K562 (cell line): ENCODE measurements around the gene ECHDC1.

ENCODE experiments used
- EZH2 ChIP-seq: IDR thresholded peaks from 2 replicates; pipeline ENCODE4 v1.6.1; 2012; ENCODE audit warnings: low read depth, mild to moderate bottlenecking, inconsistent platforms, low read length, borderline replicate concordance
- FOXP1 ChIP-seq: sonication (generic); formaldehyde crosslinking; IDR thresholded peaks from 2 replicates; pipeline ENCODE4 v1.8.0; 2022; ENCODE audit warnings: mild to moderate bottlenecking, missing genetic modification reagents
- KLF6 ChIP-seq: fragments of 250-450 bp; sonication (Bioruptor Pico); IDR thresholded peaks from 2 replicates; pipeline ENCODE4 v1.4.0; 2020; ENCODE audit warnings: mild to moderate bottlenecking, moderate library complexity, borderline replicate concordance
- MEIS2 ChIP-seq: fragments of 450-650 bp; IDR thresholded peaks from 2 replicates; pipeline ENCODE4 v1.6.1; 2014; ENCODE audit warnings: mild to moderate bottlenecking; ENCODE audit not compliant: partially characterized antibody
- POLR2A ChIP-seq: fragments of 450-650 bp; conservative IDR thresholded peaks from 2 replicates; pipeline ENCODE4 v1.6.1; 2016
- RFX5 ChIP-seq: IDR thresholded peaks from 2 replicates; pipeline ENCODE4 v1.6.1; 2011; ENCODE audit warnings: low read depth, mild to moderate bottlenecking, improper control_type of control experiment, low read length
- SREBF1 ChIP-seq: fragments of 150-350 bp; IDR thresholded peaks from 2 replicates; pipeline ENCODE4 v1.6.1; 2014; ENCODE audit warnings: antibody characterized with exemption, low read depth, low read length, borderline replicate concordance
- TF ChIP-seq, protein P1 (sequence below), 3 experiments: IDR thresholded peaks in 2 of 3; conservative IDR thresholded peaks in 1 of 3; 2 replicates each; pipeline ENCODE4 v1.5.1; 2011 to 2012; ENCODE audit warnings: low read length in 3 of 3, mild to moderate bottlenecking in 3 of 3, control low read depth in 2 of 3, improper control_type of control experiment in 1 of 3, inconsistent platforms in 1 of 3, low read depth in 1 of 3, mixed read lengths in 1 of 3, moderate library complexity in 1 of 3; ENCODE audit not compliant: insufficient read depth in 2 of 3
- TF ChIP-seq, protein P2 (sequence below), 2 experiments: fragments of 450-650 bp; IDR thresholded peaks; 2 replicates each; pipeline ENCODE4 v1.6.1; 2016
- TF ChIP-seq, protein P3 (sequence below), 2 experiments: fragments of 450-650 bp in 1 of 2; sonication (generic) in 1 of 2; formaldehyde crosslinking in 1 of 2; IDR thresholded peaks in 1 of 2; conservative IDR thresholded peaks in 1 of 2; 2 replicates each; pipeline versions ENCODE4 v1.6.1 to v1.8.1; 2016 to 2023; ENCODE audit warnings: mild to moderate bottlenecking in 2 of 2, moderate library complexity in 2 of 2, inconsistent platforms in 1 of 2, missing genetic modification reagents in 1 of 2
- TF ChIP-seq, protein P4 (sequence below), 2 experiments: fragments of 450-650 bp in 1 of 2; sonication (generic) in 1 of 2; formaldehyde crosslinking; conservative IDR thresholded peaks; 2 replicates each; pipeline versions ENCODE4 v1.4.0 to v1.8.1; 2020 to 2022; ENCODE audit warnings: mild to moderate bottlenecking in 1 of 2, missing genetic modification reagents in 1 of 2

DNA sequence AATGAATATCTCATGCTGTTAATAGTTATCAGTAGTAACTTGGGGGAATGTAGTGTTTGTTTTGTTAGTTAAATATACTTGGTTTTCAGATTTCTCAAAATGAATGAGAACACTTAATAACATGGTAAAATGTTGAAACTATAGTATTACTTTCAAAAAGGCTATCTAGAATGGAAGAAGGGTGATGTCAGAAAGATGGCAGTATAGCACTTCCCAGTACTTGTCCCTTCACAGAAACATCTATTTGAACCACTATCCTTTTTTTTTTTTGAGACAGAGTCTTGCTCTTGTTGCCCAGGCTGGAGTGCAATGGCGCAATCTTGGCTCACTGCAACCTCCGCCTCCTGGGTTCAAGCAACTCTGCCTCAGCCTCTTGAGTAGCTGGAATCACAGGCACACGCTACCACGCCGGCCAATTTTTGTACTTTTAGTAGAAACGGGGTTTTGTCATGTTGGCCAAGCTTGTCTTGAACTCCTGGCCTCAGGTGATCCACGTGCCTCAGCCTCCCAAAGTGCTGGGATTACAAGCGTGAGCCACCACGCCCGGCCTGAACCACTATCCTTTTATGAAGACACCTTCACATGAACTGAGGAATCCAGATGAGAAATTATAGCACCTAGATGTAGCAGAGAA lies 4.7 kb upstream of the ECHDC1 start:
- TF ChIP-seq RFX5 (no peak), MEIS2 (no peak), POLR2A (no peak), SREBF1 (no peak), KLF6 (CRISPR knock-in tag) (no peak), EZH2 (no peak), FOXP1 (no peak)
- TF ChIP-seq, protein P1, sequence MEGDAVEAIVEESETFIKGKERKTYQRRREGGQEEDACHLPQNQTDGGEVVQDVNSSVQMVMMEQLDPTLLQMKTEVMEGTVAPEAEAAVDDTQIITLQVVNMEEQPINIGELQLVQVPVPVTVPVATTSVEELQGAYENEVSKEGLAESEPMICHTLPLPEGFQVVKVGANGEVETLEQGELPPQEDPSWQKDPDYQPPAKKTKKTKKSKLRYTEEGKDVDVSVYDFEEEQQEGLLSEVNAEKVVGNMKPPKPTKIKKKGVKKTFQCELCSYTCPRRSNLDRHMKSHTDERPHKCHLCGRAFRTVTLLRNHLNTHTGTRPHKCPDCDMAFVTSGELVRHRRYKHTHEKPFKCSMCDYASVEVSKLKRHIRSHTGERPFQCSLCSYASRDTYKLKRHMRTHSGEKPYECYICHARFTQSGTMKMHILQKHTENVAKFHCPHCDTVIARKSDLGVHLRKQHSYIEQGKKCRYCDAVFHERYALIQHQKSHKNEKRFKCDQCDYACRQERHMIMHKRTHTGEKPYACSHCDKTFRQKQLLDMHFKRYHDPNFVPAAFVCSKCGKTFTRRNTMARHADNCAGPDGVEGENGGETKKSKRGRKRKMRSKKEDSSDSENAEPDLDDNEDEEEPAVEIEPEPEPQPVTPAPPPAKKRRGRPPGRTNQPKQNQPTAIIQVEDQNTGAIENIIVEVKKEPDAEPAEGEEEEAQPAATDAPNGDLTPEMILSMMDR (IDR thresholded peaks at IDR 0.05 in 2 of 3, conservative IDR thresholded peaks at IDR 0.05 in 1 of 3; ENCODE audit: insufficient read depth in 2 of 3, low read depth in 1 of 3, low read length in 3 of 3) = no peak
- TF ChIP-seq, protein P2, sequence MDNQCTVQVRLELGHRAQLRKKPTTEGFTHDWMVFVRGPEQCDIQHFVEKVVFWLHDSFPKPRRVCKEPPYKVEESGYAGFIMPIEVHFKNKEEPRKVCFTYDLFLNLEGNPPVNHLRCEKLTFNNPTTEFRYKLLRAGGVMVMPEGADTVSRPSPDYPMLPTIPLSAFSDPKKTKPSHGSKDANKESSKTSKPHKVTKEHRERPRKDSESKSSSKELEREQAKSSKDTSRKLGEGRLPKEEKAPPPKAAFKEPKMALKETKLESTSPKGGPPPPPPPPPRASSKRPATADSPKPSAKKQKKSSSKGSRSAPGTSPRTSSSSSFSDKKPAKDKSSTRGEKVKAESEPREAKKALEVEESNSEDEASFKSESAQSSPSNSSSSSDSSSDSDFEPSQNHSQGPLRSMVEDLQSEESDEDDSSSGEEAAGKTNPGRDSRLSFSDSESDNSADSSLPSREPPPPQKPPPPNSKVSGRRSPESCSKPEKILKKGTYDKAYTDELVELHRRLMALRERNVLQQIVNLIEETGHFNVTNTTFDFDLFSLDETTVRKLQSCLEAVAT (IDR thresholded peaks at IDR 0.05) = no peak
- TF ChIP-seq, protein P3, sequence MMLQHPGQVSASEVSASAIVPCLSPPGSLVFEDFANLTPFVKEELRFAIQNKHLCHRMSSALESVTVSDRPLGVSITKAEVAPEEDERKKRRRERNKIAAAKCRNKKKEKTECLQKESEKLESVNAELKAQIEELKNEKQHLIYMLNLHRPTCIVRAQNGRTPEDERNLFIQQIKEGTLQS (IDR thresholded peaks at IDR 0.05) = no peak
- TF ChIP-seq, protein P3 (CRISPR knock-in tag; conservative IDR thresholded peaks at IDR 0.05) = no peak
- TF ChIP-seq, protein P4, sequence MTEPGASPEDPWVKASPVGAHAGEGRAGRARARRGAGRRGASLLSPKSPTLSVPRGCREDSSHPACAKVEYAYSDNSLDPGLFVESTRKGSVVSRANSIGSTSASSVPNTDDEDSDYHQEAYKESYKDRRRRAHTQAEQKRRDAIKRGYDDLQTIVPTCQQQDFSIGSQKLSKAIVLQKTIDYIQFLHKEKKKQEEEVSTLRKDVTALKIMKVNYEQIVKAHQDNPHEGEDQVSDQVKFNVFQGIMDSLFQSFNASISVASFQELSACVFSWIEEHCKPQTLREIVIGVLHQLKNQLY (CRISPR knock-in tag; conservative IDR thresholded peaks at IDR 0.05) = no peak
